NK-92 (cell line): Measurements from ENCODE around the gene CENPW.

ENCODE experiments used
- DNase-seq: peaks from one replicate; lab custom pipeline; 2025; ENCODE audit not compliant: unreplicated experiment; lab: John Stamatoyannopoulos, UW

Gene CENPW

DNA sequence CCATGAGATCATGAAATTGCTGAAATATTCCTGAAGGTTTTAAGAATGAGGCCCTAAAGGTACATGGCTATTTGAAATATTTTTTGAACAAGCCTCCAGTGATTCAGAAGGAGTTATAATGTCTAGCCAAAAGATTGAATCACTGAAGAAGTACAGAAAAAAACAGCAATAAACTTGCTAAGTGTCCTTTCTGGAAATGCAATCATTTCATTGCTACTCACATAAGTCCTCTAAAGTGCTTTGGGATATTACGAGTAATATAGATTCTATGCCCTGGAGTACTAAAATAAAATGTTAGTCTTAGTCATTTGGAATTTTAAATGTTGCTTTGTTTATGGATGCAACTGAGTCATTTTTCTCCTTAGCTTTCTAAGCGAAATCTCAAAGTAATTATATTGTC, 32.7 kb downstream of the CENPW start:
- DNase-seq = no peak

DNA sequence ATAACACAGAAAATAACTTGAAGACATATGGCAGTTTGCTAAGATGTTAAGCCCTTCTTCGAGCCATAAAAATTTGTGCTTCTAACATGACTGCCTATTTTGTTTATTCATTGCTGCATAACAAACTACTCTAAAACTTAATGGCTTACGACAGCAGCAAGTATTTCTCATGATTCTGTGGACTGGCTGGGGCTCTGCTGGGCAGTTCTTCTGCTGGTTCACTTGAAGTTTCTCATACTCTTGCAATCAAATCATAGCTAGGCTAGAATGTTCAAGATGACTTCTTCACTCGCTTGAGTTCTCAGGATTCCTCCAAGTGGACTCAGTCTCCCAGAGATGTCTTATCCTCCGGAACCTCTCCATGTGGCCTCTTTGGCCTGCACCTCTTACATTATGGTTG, 33.4 kb downstream of the CENPW start:
- DNase-seq = no peak

DNA sequence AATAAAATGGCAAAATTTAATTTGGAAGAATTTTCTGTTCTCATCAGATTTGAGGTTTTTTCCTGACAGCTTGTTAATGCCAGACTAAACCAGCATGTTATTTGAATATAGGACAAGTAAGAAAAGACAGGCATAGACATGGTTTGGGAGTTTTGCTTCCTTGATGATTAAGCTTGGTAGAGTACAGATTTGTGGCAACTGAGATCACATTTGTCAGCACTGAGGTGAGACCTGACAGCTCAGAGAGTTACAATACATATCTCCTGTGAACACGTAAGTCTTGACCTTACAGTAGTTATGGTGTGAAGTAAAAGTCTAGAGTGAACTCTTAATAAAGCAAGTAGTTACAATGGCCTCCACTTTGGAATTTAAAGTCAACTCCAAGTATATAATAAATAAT, 34.5 kb downstream of the CENPW start:
- no peak for DNase-seq

DNA sequence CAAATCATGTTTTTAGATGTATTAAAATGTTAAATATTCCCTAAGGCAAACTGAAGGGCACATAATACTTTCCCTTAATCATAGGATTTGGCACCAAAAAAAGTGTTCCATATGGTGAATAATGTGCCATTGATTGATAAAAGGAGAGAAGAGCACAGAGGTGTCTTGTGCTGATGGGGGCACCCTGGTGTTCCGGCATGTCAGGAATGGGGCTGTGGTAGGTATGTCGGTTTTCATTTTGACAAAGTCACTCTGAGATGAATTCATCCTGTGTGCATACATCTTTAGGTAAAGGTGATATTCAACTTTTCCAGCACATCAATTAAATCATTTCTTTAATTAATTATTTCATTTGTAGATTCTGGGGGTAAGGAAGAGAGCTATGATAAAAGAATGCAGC, 36.8 kb downstream of the CENPW start:
- no peak for DNase-seq

DNA sequence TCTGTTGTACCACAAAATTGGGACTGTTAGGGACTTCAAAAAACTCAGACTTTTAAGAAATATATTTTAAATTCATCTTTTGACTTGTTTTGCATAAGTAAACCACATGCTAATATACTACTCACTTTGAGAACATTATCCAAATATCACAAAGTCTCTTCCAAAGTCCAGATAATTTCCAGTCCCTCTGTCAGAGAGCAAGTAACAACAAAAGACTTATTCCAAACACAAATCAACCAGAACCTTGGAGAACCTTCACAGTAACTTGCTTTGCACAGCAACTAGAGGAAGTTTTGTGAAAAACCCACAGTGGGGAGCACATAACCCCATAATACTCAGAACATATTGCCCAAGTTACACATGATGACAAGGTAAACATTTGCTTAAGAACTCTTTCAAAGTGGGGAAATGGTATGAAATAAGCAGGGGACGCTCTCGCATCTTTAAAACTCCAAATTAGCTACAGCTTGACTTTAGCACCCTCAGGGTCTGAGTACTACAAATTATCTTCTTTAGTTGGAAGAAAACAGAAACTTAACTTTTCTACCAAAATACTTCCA, 37.8 kb downstream of the CENPW start:
- no peak for DNase-seq

DNA sequence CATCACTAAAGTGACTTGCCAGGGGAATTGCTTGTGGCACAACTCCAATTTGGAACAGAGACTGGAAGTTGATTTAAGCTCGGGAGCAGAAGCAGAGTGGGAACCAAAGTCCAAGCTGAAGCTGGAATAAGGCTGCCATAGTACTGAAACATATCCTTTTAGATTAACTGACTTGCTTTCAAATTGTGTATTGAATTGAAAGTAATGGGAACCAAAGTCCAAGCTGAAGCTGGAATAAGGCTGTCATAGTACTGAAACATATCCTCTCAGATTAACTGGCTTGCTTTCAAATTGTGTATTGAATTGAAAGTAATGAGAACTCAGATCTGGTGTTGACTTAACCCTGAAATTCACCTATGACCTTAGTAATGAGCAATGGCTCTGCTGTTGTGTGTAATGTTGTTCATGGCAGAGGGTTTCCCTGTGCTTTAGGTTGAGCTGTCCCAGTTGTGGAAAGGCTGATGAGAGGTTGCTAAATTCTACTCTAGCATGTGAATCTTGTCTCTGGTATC, 40.2 kb downstream of the CENPW start:
- DNase-seq = no peak

DNA sequence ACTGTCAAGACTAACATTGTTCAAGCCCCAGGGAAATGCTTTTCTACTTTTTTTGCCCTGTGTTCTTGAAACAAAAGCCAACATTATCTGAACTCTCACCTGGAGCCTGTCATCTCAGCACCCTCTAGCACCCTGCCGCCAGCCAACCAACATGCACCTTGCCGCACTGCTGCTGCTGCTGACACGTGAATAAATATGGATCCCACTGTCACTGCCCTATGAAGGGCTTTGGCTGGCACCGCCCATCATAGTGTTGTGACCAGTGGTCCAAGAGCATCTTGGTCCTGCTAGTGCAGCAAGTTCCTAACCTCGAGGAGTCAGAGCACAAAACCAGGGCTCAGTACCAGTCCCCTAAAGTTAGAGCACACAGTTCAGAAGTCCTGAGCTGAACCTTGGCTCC, 41.6 kb downstream of the CENPW start:
- DNase-seq = no peak

DNA sequence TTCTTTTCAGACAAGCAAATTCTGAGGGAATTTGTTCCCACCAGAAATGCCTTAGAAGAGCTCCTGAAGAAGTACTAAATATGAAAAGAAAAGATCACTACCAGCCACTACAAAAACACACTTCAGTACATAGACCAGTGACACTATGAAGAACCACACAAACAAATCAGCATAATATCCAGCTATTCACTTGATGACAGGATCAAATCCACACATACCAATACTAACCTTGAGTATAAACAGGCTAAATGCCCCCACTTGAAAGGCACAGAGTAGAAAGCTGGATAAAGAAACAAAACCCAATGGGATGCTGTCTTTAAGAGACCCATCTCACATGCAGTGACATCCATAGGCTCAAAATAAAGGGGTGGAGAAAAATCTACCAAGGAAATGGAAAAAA, 43.3 kb downstream of the CENPW start:
- DNase-seq = no peak

DNA sequence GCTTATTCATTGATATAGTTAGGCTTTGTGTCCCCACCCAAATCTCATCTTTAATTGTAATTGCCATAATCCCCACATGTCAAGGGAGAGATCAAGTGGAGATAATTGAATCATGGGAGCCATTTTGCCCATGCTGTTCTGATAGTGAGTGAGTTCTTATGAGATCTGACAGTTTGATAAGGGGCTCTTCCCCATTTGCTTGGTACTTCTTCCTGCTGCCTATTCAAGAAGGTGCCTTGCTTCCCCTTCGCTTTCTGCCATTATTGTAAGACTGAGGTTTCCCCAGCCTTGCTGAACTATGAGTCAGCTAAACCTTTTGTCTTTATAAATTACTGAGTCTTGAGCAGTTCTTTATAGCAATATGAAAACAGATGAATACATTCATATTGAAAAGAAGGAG, 45.6 kb downstream of the CENPW start:
- DNase-seq = no peak

DNA sequence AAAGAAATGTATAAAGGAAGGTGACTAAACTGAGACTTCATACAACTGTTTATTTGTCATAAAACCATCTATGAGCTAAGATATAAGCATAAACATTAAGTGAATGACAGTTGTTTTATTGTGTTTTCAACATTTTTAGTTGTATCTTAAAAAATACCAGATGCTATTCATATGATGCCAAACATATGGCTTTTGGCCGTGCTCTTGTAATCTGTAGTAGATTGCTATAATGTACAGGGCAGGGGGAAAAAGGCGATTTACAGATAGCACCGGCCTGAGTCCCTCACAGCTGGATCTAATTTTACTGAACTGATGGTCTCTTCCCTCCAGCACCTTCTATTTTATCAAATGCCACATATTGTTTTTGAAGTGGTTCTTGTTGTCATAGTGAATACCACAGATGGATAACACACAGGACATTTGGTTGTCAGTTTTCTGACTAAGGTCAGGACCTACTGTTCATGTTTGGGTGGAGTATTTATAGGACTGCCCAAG, 48.2 kb downstream of the CENPW start:
- DNase-seq = no peak

DNA sequence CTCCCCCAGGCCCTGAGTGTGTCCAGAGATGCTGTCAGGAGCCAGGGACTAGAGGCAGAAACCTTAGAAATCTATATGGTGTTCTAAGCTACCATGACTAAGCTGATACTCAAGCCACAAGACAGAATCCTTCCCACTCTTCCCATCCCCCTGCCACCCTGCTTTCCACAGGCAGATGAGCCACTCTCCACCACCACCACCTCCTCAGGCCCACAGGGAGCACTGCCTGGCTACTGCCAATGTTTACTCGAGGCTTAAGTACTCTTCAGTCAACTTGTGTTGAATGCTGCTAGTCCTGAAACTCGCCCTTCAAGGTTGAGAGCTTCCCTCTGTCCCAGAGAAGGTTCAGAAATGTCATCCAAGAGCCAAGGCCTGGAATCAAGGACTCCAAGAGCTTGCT, 56.2 kb downstream of the CENPW start:
- DNase-seq = no peak
